Activated CD4-positive, alpha-beta T cell treated with anti-CD3 and anti-CD28 coated beads, Interleukin-2, amount 10 ng/mL, durations not matched to agents 7 days and 5 days (primary cell): ENCODE data around the gene IL26. TPM values are rescaled to one million over a fixed set of nuclear protein-coding genes. Genes with fewer than 3 reads are reported as not detected.
"Not testable (repeated sequence)": the region's sequence is repeated elsewhere in the genome, so short reads cannot be mapped to it uniquely, and the experiment has no call there.

Experiments used
- CTCF ChIA-PET: fragments of 350-600 bp; sonication (Branson Sonifier 250); formaldehyde crosslinking; loops from one replicate; lab custom pipeline; 2021; ENCODE audit warnings: antibody characterized with exemption; lab: Charles Lee
- POLR2A ChIA-PET: fragments of 350-600 bp; sonication (Branson Sonifier 250); formaldehyde crosslinking; loops from one replicate; lab custom pipeline; 2021; ENCODE audit warnings: antibody characterized with exemption; lab: Charles Lee
- DNase-seq: peaks from one replicate; pipeline ENCODE4 v3.0.0-alpha.2; 2020
- H3K27ac Mint-ChIP-seq: one replicate; pipeline ENCODE4 v1.8.0; 2021; ENCODE audit warnings: mild to moderate bottlenecking, moderate library complexity, mixed read lengths
- H3K27me3 Mint-ChIP-seq: one replicate; pipeline ENCODE4 v1.8.0; 2021; ENCODE audit warnings: mixed read lengths
- H3K36me3 Mint-ChIP-seq: one replicate; pipeline ENCODE4 v1.8.0; 2021; ENCODE audit warnings: low read depth, mixed read lengths
- H3K4me1 Mint-ChIP-seq: one replicate; pipeline ENCODE4 v1.8.0; 2021; ENCODE audit warnings: mixed read lengths
- H3K4me3 Mint-ChIP-seq: one replicate; pipeline ENCODE4 v1.8.0; 2021; ENCODE audit warnings: mild to moderate bottlenecking, moderate library complexity, mixed read lengths
- H3K9me3 Mint-ChIP-seq: one replicate; pipeline ENCODE4 v1.8.0; 2021; ENCODE audit warnings: mixed read lengths
- total RNA-seq, 2 experiments: library from RNA; stranded (reverse); gene quantifications; one replicate each; pipeline ENCODE4 v1.2.3, GENCODE V29; 2021

IL26 gene
- total RNA-seq, 2 experiments from 2014 or later = 0.50 to 1.00 TPM

DNA sequence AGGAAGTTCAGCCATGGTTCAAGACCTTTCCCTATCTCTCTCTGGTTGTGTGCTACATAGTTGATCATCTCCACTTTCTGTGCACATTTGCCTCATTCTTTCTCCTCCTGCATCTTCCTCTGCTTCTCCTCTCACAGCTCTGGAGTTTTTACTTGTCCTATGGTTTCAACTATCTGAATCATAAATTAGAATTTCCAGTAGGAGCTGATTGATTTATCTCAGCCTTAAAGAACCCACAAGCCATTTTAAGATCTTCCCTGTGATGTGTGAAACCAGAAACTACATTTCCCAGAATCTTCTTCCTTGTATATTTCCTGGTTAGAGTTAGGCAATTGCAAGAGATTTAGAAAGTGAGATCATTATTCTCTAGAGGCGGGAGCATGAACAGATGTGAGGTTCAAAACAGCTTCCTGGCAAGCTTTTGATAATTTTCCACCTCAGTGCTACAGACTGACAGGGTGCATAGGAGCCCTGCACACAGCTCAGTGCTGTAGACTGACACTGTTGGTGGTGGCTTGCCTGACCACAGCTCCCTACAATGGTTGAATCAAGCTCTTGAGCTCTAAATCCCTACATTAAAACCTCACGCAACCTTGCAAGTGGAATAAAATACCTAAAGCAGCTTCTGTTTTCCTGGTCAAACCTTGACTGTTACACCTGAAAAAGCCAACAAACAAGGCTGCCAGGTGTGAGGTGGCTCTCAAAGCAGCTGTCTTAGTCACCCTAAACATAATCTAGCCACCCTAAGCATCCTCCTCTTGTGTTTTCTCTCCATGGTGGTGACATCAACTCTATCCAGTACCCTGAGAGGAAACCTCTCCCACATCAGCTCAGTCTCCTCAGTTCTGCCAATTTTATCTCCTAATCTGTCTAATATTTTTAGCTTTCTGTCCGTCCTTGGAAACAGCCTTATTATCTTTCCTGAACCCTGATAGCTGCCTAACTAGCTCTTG lies 44.5 kb downstream of the IL26 start:
- DNase-seq = peak; percentile 67
- Mint-ChIP-seq H3K9me3 (peaks cover 3% of the 10 kb centered on the region), H3K27me3 (no peaks in the 10 kb centered on the region), H3K4me3 (peak overlapping the region; percentile 23), H3K27ac (peak overlapping the region; percentile 91), H3K4me1 (peaks cover 52% of the 10 kb centered on the region), H3K36me3 (peaks cover 8% of the 10 kb centered on the region)
- CTCF ChIA-PET = interaction anchor here (1.0 to 2.3 kb wide), 8 partner anchors 9 to 140 kb away, joined by 3 to 9 read pairs (median 6); no protein-coding TSS in a partner anchor
- POLR2A ChIA-PET = no interaction called here

DNA sequence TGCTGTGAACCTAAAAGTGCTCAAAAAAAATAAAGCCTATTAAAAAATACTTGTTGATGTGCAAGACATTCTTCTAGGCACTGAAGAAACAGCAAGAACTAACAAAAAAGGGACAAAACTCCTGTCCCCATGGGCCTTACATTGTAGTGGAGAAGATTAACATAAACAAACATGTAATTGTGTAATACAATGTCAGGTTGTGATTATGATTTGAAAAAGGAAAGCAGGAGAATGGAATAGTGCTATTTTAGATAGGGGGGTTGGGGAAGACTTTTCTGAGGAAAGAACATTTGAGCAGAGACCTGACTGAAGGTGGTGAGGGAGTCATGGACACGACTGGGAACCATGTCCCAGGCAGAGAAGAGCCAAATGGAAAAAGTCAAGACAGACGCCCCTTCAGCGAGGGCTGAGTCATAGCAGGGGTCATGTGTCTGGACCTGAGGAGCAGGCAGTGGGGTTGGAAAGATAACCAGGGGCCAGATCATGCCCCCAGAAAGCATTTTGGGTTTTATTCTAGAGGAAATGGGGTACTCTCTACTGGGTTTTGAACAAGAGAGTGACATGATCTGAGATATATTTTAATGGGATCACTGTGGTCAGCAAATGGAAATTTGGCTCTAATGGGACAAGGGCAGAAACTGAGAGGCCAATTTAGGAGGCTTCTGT lies 46.7 kb downstream of the IL26 start:
- Mint-ChIP-seq H3K9me3 (peaks cover 3% of the 10 kb centered on the region), H3K4me3 (no peak overlapping the region), H3K4me1 (peaks cover 71% of the 10 kb centered on the region), H3K27ac (no peak overlapping the region), H3K27me3 (no peaks in the 10 kb centered on the region), H3K36me3 (peaks cover 8% of the 10 kb centered on the region)
- POLR2A ChIA-PET = no interaction called here
- DNase-seq = no peak
- CTCF ChIA-PET = interaction anchor here (1.0 to 1.9 kb wide), 2 partner anchors 10 to 13 kb away, joined by 3 to 7 read pairs; no protein-coding TSS in a partner anchor

DNA sequence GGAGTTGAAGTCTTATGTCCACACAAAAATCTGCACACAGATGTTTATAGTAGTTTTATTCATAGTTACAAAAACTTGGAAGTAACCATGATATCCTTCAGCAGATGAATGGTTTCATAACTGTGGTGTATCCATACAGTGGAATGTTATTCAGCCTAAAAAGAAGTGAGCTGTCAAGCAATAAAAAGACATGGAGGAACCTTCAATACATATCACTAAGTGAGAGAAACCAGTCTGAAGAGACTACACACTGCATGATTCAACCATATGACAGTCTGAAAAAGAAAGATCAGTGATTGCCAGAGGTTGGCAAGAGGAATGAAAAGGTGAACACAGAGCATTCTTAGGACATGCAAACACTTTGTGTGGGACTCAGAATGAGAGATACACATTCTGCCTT lies 47.4 kb downstream of the IL26 start:
- peaks cover 8% of the 10 kb centered on the region for H3K36me3 Mint-ChIP-seq
- H3K9me3 Mint-ChIP-seq = peaks cover 3% of the 10 kb centered on the region
- H3K4me3 Mint-ChIP-seq = no peak overlapping the region
- H3K4me1 Mint-ChIP-seq = peaks cover 72% of the 10 kb centered on the region
- no peaks in the 10 kb centered on the region for H3K27me3 Mint-ChIP-seq
- ChIA-PET CTCF (interaction anchor here (1.9 kb wide), 1 partner anchor 14 kb away, joined by 7 read pairs; no protein-coding TSS in a partner anchor), POLR2A (interaction anchor here (0.6 kb wide), 1 partner anchor 22 kb away, joined by 6 read pairs; no protein-coding TSS in a partner anchor)
- DNase-seq = no peak
- no peak overlapping the region for H3K27ac Mint-ChIP-seq

DNA sequence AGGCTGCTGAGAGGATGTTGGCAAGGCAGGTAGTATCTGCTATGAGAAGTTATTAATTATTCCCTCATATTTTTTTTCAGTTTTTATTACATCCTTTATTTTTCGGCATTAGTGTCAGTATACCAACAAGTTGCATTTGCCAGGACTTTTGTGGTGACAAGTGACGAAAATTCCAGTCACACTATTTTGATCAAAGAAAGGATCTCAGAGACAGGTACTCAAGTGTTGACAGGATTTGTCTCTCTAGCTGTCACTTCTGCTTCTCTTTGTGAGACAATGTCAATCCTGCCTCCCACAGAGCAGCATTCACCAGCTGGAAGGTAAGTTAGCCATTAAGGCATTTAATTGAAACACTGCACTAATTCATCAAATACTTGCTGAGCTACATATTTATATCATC lies 48.0 kb downstream of the IL26 start:
- Mint-ChIP-seq H3K27me3 (no peaks in the 10 kb centered on the region), H3K4me1 (peaks cover 72% of the 10 kb centered on the region), H3K27ac (no peak overlapping the region), H3K9me3 (peaks cover 3% of the 10 kb centered on the region), H3K36me3 (peaks cover 8% of the 10 kb centered on the region), H3K4me3 (no peak overlapping the region)
- no peak for DNase-seq
- ChIA-PET CTCF (interaction anchor here (1.9 kb wide), 1 partner anchor 14 kb away, joined by 7 read pairs; no protein-coding TSS in a partner anchor), POLR2A (interaction anchor here (0.6 kb wide), 1 partner anchor 21 kb away, joined by 6 read pairs; no protein-coding TSS in a partner anchor)

DNA sequence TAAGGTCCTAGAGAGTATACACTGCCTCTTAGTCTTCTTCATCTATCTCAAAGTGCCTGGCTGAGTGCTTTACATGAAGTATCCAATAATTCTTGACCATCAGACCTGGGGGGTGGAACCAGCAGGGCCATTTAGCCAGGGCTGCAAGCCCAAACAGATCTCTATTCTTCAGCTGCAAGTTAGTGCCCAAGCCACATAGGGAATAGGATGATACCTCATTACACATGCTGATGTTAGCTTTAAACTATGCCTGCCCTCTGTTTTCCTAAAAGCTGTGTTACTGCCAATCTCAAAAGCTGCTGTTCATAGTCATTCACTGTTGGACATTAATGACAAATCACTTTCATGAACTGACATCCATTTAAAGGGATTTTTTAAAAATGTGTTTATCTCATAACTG lies 49.4 kb downstream of the IL26 start:
- Mint-ChIP-seq H3K36me3 (peaks cover 8% of the 10 kb centered on the region), H3K9me3 (peaks cover 3% of the 10 kb centered on the region), H3K27ac (peak overlapping the region; percentile 85), H3K4me1 (peaks cover 64% of the 10 kb centered on the region), H3K27me3 (no peaks in the 10 kb centered on the region), H3K4me3 (peak overlapping the region; percentile 50)
- ChIA-PET CTCF (interaction anchor here (0.6 to 1.8 kb wide), 5 partner anchors 10 to 388 kb away, joined by 3 to 5 read pairs (median 4); no protein-coding TSS in a partner anchor), POLR2A (interaction anchor here (0.6 kb wide), 1 partner anchor 48 kb away, joined by 3 read pairs; no protein-coding TSS in a partner anchor)
- no peak for DNase-seq

DNA sequence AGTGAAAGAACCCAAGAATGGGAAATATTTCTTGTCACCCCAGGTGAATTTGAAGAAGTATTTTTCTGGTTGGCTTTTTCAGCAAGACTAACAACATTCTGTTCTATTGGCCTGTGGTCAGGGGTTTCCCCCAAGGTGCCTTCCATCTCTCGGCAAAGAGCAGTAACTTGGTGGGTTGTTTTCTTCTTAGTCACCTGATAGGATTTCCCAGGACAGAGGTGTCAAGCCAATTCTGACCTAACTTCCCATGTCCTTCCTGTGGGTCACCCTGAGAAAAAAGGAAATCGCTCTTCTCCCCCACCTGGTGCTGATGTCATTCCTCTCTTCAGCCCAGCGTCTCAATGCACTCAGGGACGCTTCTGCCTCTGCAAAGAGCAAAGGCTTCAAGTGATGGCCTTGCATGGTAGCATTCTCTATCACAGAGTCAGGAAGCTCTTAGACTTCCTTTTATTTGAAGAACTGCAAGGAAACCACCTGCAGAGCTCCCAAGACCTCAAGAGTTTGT lies 50.0 kb downstream of the IL26 start:
- ChIA-PET POLR2A (interaction anchor here (0.6 kb wide), 1 partner anchor 47 kb away, joined by 3 read pairs; no protein-coding TSS in a partner anchor), CTCF (interaction anchor here (1.1 to 1.8 kb wide), 3 partner anchors 10 to 19 kb away, joined by 3 to 5 read pairs (median 5); no protein-coding TSS in a partner anchor)
- DNase-seq = peak; percentile 74
- Mint-ChIP-seq H3K36me3 (peaks cover 5% of the 10 kb centered on the region), H3K27ac (peak overlapping the region; percentile 85), H3K27me3 (no peaks in the 10 kb centered on the region), H3K4me3 (peak overlapping the region; percentile 50), H3K4me1 (peaks cover 58% of the 10 kb centered on the region), H3K9me3 (no peaks in the 10 kb centered on the region)

DNA sequence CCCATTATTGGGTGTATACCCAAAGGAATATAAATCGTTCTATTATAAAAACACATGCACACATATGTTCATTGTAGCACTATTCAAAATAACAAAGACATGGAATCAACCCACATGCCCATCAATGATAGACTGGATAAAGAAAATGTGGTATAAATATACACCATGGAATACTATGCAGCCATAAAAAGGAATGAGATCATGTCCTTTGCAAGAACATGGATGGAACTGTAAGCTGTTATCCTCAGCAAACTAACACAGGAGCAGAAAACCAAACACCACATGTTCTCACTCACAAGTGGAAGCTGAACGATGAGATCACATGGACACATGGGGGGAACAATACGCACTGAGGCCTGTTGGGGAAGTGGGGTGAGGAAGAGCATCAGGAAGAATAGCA lies 50.8 kb downstream of the IL26 start:
- H3K36me3 Mint-ChIP-seq, H3K9me3 Mint-ChIP-seq, DNase-seq, H3K27me3 Mint-ChIP-seq, POLR2A ChIA-PET, H3K4me3 Mint-ChIP-seq, CTCF ChIA-PET: not testable (repeated sequence)
- peak overlapping the region; percentile 31 for H3K27ac Mint-ChIP-seq
- H3K4me1 Mint-ChIP-seq = peaks cover 52% of the 10 kb centered on the region

DNA sequence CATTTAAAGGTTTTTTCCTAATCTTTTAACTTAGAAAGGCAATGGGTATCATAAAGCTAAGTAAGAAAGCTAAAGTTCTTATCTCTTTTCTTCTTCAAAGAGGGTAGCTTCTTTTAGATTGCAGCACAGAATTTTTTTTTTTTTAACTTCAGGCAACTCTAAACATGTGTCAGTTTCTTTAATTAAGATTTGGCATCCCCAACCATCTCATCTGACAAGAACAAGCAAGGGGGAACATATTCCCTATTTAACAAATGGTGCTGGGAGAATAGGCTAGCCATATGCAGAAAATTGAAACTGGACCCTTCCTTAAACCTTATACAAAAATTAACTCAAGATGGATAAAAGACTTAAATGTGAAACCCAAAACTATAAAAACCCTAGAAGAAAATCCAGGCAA lies 51.8 kb downstream of the IL26 start:
- POLR2A ChIA-PET = no interaction called here
- Mint-ChIP-seq H3K27ac (no peak overlapping the region), H3K4me3 (no peak overlapping the region), H3K36me3 (peaks cover under 1% of the 10 kb centered on the region), H3K9me3 (no peaks in the 10 kb centered on the region), H3K27me3 (no peaks in the 10 kb centered on the region), H3K4me1 (peaks cover 46% of the 10 kb centered on the region)
- no peak for DNase-seq
- CTCF ChIA-PET = interaction anchor here (0.6 to 0.9 kb wide), 3 partner anchors 17 to 134 kb away, joined by 3 to 4 read pairs (median 3); no protein-coding TSS in a partner anchor

DNA sequence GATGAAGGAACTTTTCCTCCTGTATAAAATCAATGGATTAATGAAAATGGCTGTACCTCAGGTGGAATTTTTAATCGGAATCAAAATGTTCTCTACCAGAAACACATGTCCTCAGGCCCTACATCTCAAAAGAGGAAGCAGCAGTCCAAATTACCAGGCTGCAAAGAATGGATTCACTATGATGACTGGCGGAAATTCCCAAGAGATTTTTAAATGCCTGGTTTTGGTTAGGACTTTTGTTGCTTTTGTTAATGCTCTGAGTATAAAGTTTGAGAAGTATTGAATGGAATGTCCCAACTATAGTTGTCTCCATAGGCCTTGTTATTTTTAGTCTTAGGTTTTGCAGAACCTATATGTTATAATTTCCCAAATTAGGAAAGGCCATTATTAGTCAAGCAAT lies 54.9 kb downstream of the IL26 start:
- ChIA-PET CTCF (interaction anchor here (1.0 kb wide), 1 partner anchor 18 kb away, joined by 3 read pairs; no protein-coding TSS in a partner anchor), POLR2A (no interaction called here)
- Mint-ChIP-seq H3K4me1 (peaks cover 16% of the 10 kb centered on the region), H3K4me3 (no peak overlapping the region), H3K9me3 (peaks cover 2% of the 10 kb centered on the region), H3K36me3 (no peaks in the 10 kb centered on the region), H3K27me3 (no peaks in the 10 kb centered on the region), H3K27ac (no peak overlapping the region)
- DNase-seq = no peak

DNA sequence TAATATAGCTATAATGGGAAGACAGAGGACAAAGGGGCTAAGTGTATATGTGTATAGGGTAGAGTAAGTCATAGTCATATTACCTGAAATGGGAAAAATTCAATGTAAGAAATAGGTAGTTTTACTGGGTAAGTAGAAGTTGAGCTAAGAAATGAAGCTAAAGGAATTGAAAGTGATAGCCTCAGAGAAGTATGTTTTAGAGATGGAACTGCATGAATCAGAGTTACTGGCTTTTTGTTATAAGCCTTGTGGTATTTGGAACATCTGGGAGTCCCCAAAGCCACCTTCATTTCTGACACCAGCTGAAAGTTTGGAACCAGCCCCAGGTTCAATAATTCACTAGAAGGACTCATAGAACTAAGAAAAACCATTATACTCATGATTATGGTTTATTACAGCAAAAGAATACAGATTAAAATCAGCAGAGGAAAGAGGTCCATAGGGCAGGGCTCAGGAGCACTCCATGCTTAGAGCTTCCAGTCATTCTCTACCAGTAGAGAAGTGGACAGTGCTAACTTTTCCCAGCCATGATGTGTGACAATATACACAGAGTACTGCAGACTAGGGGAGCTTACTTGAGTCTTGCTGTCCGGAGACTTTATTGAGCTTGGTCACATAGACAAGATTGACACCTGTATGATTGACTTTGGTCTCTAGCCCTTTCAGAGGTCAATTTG lies 56.3 kb downstream of the IL26 start:
- peaks cover 4% of the 10 kb centered on the region for H3K4me1 Mint-ChIP-seq
- H3K27me3 Mint-ChIP-seq = no peaks in the 10 kb centered on the region
- no peak overlapping the region for H3K27ac Mint-ChIP-seq
- H3K9me3 Mint-ChIP-seq = peaks cover 2% of the 10 kb centered on the region
- CTCF ChIA-PET = interaction anchor here (1.8 kb wide), 1 partner anchor 11 kb away, joined by 5 read pairs; no protein-coding TSS in a partner anchor
- no peaks in the 10 kb centered on the region for H3K36me3 Mint-ChIP-seq
- no peak overlapping the region for H3K4me3 Mint-ChIP-seq
- POLR2A ChIA-PET = no interaction called here
- no peak for DNase-seq

DNA sequence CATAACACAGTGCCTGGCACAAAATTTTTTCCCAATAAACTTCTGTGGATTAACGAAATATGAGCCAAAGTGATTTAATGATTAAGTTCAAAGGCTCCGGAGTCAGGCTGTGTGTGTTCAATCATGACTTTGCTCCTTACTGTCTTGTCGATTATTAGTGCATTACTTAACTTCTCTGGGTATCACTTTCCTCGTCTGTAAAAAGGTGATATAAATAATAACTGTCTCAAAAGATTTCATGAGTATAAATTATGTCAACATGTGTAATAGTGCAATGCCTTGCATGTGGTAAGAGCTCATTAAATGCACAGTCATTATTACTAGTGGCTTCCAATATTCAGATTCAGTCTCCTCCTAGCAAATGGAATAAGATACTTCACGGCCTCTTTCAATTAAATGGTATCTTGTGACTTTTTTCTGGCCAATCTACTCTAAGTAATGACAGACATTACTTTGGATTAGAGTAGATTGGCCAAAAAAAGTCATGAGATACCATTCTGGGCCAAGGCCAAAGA lies 59.2 kb downstream of the IL26 start:
- H3K4me1 Mint-ChIP-seq = peaks cover 3% of the 10 kb centered on the region
- POLR2A ChIA-PET = no interaction called here
- CTCF ChIA-PET = interaction anchor here (1.4 kb wide), 1 partner anchor 9 kb away, joined by 3 read pairs; no protein-coding TSS in a partner anchor
- DNase-seq = no peak
- H3K27me3 Mint-ChIP-seq = no peaks in the 10 kb centered on the region
- H3K4me3 Mint-ChIP-seq = no peak overlapping the region
- H3K9me3 Mint-ChIP-seq = peaks cover 2% of the 10 kb centered on the region
- H3K27ac Mint-ChIP-seq = no peak overlapping the region
- H3K36me3 Mint-ChIP-seq = no peaks in the 10 kb centered on the region
